Endothelial cell of umbilical vein (primary cell): ENCODE measurements around the gene MFN1. TPM values are rescaled to one million over a fixed set of nuclear protein-coding genes. Genes with fewer than 3 reads are reported as not detected.

Experiments
- BruUV-seq: library from RNA; stranded (reverse); fragments of 400-500 nt; replicated peaks from 2 replicates; lab custom pipeline; 2021; lab: Mats Ljungman, UMichigan
- CTCF ChIA-PET: fragments of 300-600, 350-600 bp; sonication (Branson Sonifier 250); formaldehyde crosslinking; loops from one replicate; lab custom pipeline; 2021; ENCODE audit warnings: antibody characterized with exemption, inconsistent platforms; lab: Charles Lee
- POLR2A ChIA-PET: fragments of 300-600, 350-600 bp; sonication (Branson Sonifier 250); formaldehyde crosslinking; loops from one replicate; lab custom pipeline; 2021; ENCODE audit warnings: antibody characterized with exemption, inconsistent platforms; lab: Charles Lee
- DNase-seq: peaks from one replicate; pipeline ENCODE4 v3.0.0-alpha.2; 2011; ENCODE audit warnings: low read depth, low spot score
- FAIRE-seq: peaks from 2 replicates; lab custom pipeline; 2011; peaks lifted over from hg19 to GRCh38; lab: Jason Lieb, UNC
- H2AFZ ChIP-seq: 2 replicates; pipeline ENCODE4 v1.6.0; 2012; ENCODE audit warnings: low read depth, low read length, control low read depth, inconsistent platforms
- H3K27ac ChIP-seq: 2 replicates; pipeline ENCODE4 v1.5.1; 2011; ENCODE audit warnings: low read depth, mild to moderate bottlenecking, control low read depth, low read length, moderate library complexity; ENCODE audit not compliant: insufficient read depth
- H3K27me3 ChIP-seq, 2 experiments: 2 replicates each; pipeline versions ENCODE4 v1.6.0 to v1.6.1; 2011; ENCODE audit warnings: low read length in 2 of 2, mixed read lengths in 1 of 2; ENCODE audit not compliant: control insufficient read depth in 2 of 2, insufficient read depth in 2 of 2
- H3K36me3 ChIP-seq, 2 experiments: 2 replicates in 1 of 2; 3 replicates in 1 of 2; pipeline ENCODE4 v1.5.1; 2011; ENCODE audit warnings: low read length in 2 of 2, mild to moderate bottlenecking in 1 of 2, moderate library complexity in 1 of 2; ENCODE audit not compliant: control insufficient read depth in 2 of 2, insufficient read depth in 2 of 2; ENCODE audit errors: extremely low read depth in 1 of 2
- H3K4me1 ChIP-seq: 3 replicates; pipeline ENCODE4 v1.5.1; 2011; ENCODE audit warnings: mild to moderate bottlenecking, low read length; ENCODE audit not compliant: control insufficient read depth, insufficient read depth; ENCODE audit errors: extremely low read depth
- H3K4me2 ChIP-seq: 2 replicates; pipeline ENCODE4 v1.6.1; 2011; ENCODE audit warnings: low read length, control low read depth, mixed read lengths; ENCODE audit not compliant: insufficient read depth
- H3K4me3 ChIP-seq, 3 experiments: fragments of 200-600 bp in 1 of 3; sonication (generic), shearing (Covaris generic) in 1 of 3; replicated peaks in 1 of 3; 2 replicates each; pipeline ENCODE4 v1.5.1; 2011 to 2016; ENCODE audit warnings: control low read depth in 3 of 3, low read length in 3 of 3, mild to moderate bottlenecking in 2 of 3, inconsistent platforms in 1 of 3, low read depth in 1 of 3, moderate library complexity in 1 of 3; ENCODE audit not compliant: insufficient read depth in 1 of 3
- H3K79me2 ChIP-seq: 2 replicates; pipeline ENCODE4 v1.6.0; 2012; ENCODE audit warnings: low read length, inconsistent platforms; ENCODE audit not compliant: control insufficient read depth, insufficient read depth
- H3K9ac ChIP-seq: replicated peaks from 2 replicates; pipeline ENCODE3; 2011; ENCODE audit warnings: low read length, control low read depth; ENCODE audit not compliant: insufficient read depth; ENCODE audit errors: extremely low read depth
- H3K9me1 ChIP-seq: replicated peaks from 3 replicates; pipeline ENCODE4 v1.6.0; 2011; ENCODE audit warnings: mild to moderate bottlenecking, low read length; ENCODE audit not compliant: control insufficient read depth, insufficient read depth; ENCODE audit errors: extremely low read depth
- H3K9me3 ChIP-seq: replicated peaks from 2 replicates; pipeline ENCODE4 v1.5.1; 2012; ENCODE audit warnings: low read length, inconsistent platforms; ENCODE audit not compliant: control insufficient read depth, insufficient read depth
- H4K20me1 ChIP-seq: replicated peaks from 2 replicates; pipeline ENCODE3; 2011; ENCODE audit warnings: mild to moderate bottlenecking, low read length; ENCODE audit not compliant: control insufficient read depth, insufficient read depth; ENCODE audit errors: extremely low read depth
- CTCF ChIP-seq, 2 donors: IDR thresholded peaks; 1 replicate in 1 of 2; 2 replicates in 1 of 2; pipeline ENCODE4 v1.5.1; 2011; ENCODE audit warnings: low read length in 2 of 2, mild to moderate bottlenecking in 2 of 2, moderate library complexity in 2 of 2, control low read depth in 1 of 2, inconsistent platforms in 1 of 2, low read depth in 1 of 2; ENCODE audit not compliant: insufficient read depth in 1 of 2; ENCODE audit errors: extremely low read depth in 1 of 2
- EZH2 ChIP-seq: IDR thresholded peaks from 2 replicates; pipeline ENCODE4 v1.6.1; 2012; ENCODE audit warnings: borderline replicate concordance, low read depth, mild to moderate bottlenecking, moderate library complexity, low read length, inconsistent platforms; ENCODE audit not compliant: severe bottlenecking
- FOS ChIP-seq: IDR thresholded peaks from 2 replicates; pipeline ENCODE4 v1.6.1; 2011; ENCODE audit warnings: mild to moderate bottlenecking, low read length, moderate library complexity, borderline replicate concordance; ENCODE audit not compliant: insufficient read depth
- GATA2 ChIP-seq: IDR thresholded peaks from 2 replicates; pipeline ENCODE4 v1.7.0; 2011; ENCODE audit warnings: low read depth, mild to moderate bottlenecking, moderate library complexity, mixed read lengths, low read length; ENCODE audit not compliant: insufficient read length, insufficient read depth
- JUN ChIP-seq: IDR thresholded peaks from 2 replicates; pipeline ENCODE4 v1.6.1; 2011; ENCODE audit warnings: borderline replicate concordance, low read depth; ENCODE audit not compliant: insufficient read length, insufficient read depth
- MYC ChIP-seq: IDR thresholded peaks from one replicate; pipeline ENCODE4 v1.6.1; 2011; ENCODE audit warnings: mild to moderate bottlenecking, low read depth, low read length
- POLR2A ChIP-seq: IDR thresholded peaks from 2 replicates; pipeline ENCODE4 v1.6.1; 2012; ENCODE audit warnings: low read depth, mild to moderate bottlenecking, control low read depth, low read length
- POLR2AphosphoS5 ChIP-seq: IDR thresholded peaks from 2 replicates; pipeline ENCODE4 v1.6.1; 2012; ENCODE audit warnings: low read depth, mild to moderate bottlenecking, control low read depth, low read length, moderate library complexity; ENCODE audit not compliant: insufficient read depth
- dilution Hi-C: fragments of 300-500 bp; cut with MboI; formaldehyde crosslinking; loops from one replicate; pipeline ENCODE4 v1.15.0; 2019; ENCODE audit warnings: low sequenced_read_pairs; ENCODE audit not compliant: extremely low pct_ligation_motif_present
- intact Hi-C: fragments of 100-400 bp; cut with micrococcal nuclease; formaldehyde crosslinking; loops from one replicate; pipeline ENCODE4 v1.10.0; 2022
- polyA plus RNA-seq, 4 experiments: library from polyadenylated mRNA; depleted of rRNA in 3 of 4; stranded (reverse) in 3 of 4; unstranded in 1 of 4; fragments of >200 nt; gene quantifications; 2 replicates each; pipeline versions ENCODE4 v1.2.1 to v1.2.3, GENCODE V29; 2011 to 2012; ENCODE audit warnings: missing spikeins in 1 of 4
- total RNA-seq: library from RNA; stranded (reverse); gene quantifications from 2 replicates; pipeline ENCODE4 v1.2.3, GENCODE V29; 2021
- TF ChIP-seq, protein P1 (sequence below): IDR thresholded peaks from 2 replicates; pipeline ENCODE4 v1.6.1; 2011; ENCODE audit not compliant: insufficient read depth, insufficient read length

The MFN1 gene
- total and polyA plus RNA-seq, 2 donors (not counting 3 experiments of a cell fraction or from before 2014, with no cell fraction given): 11.6 to 42.9 TPM

- Histone ChIP-seq H3K4me3 (no peak overlapping the region), H3K79me2 (peaks cover 98% of the 10 kb centered on the region), H3K4me2 (no peak overlapping the region), H2AFZ (no peak overlapping the region), H3K9me1 (no peaks in the 10 kb centered on the region), H3K9ac (no peak overlapping the region), H4K20me1 (peaks cover 23% of the 10 kb centered on the region), H3K27ac (no peak overlapping the region), H3K4me1 (peaks cover 20% of the 10 kb centered on the region), H3K9me3 (no peaks in the 10 kb centered on the region), H3K27me3 (no peaks in the 10 kb centered on the region), H3K36me3 (no peaks in the 10 kb centered on the region)
- BruUV-seq: no TSS peak
- dilution Hi-C loops: no loop called here
- FAIRE-seq (no peak), DNase-seq (no peak)
- ChIA-PET POLR2A (no interaction called here), CTCF (interaction anchor here (0.8 to 4.4 kb wide), 4 partner anchors 11 to 126 kb away, joined by 3 to 17 read pairs (median 4); no protein-coding TSS in a partner anchor)
- TF ChIP-seq EZH2: no peak
- TF ChIP-seq GATA2: no peak
- no peak for TF ChIP-seq JUN
- TF ChIP-seq, protein P1, sequence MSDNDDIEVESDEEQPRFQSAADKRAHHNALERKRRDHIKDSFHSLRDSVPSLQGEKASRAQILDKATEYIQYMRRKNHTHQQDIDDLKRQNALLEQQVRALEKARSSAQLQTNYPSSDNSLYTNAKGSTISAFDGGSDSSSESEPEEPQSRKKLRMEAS: no peak
- TF ChIP-seq POLR2AphosphoS5: no peak
- TF ChIP-seq CTCF (IDR thresholded peaks at IDR 0.05; ENCODE audit: extremely low read depth in 1 of 2, insufficient read depth in 1 of 2, low read depth in 1 of 2, low read length in 2 of 2): no peak
- no peak for TF ChIP-seq FOS
- no peak for TF ChIP-seq POLR2A
- no peak for TF ChIP-seq MYC
- intact Hi-C loops: no loop called here
Observed at GRCh38 chr3:179432451-179432850, 84.9 kb downstream of the MFN1 start.
